Right lobe of liver (tissue), 6 donors: ENCODE measurements around the gene ONECUT2. TPM values are rescaled to one million over a fixed set of nuclear protein-coding genes. Genes with fewer than 3 reads are reported as not detected.

ENCODE experiments used
- ATAC-seq, 4 donors: fragments of 200-7000 bp; cut with Tn5 transposase; one replicate each; pipeline ENCODE4 v1.9.1; 2020; ENCODE audit warnings: mild to moderate bottlenecking in 4 of 4, moderate library complexity in 4 of 4
- DNase-seq, 3 donors: peaks; one replicate each; pipeline ENCODE4 v3.0.0-alpha.2; 2020
- H3K27ac ChIP-seq, 3 donors: fragments of 200-600 bp; one replicate each; pipeline ENCODE4 v1.8.0; 2022
- H3K27me3 ChIP-seq, 2 donors: fragments of 200-600 bp; one replicate each; pipeline ENCODE4 v1.8.0; 2022
- H3K36me3 ChIP-seq, 4 donors: fragments of 200-600 bp; sonication (generic) in 1 of 4; one replicate each; pipeline versions ENCODE4 v1.5.1 to v1.8.0; 2017 to 2022; ENCODE audit warnings: control low read depth in 1 of 4
- H3K4me1 ChIP-seq, 4 donors: fragments of 200-600 bp; sonication (generic) in 1 of 4; one replicate each; pipeline versions ENCODE4 v1.5.1 to v1.8.0; 2017 to 2022; ENCODE audit warnings: control low read depth in 1 of 4
- H3K4me3 ChIP-seq, 3 donors: fragments of 200-600 bp; one replicate each; pipeline ENCODE4 v1.8.0; 2022
- H3K9me3 ChIP-seq, 4 donors: fragments of 200-600 bp; sonication (generic) in 1 of 4; one replicate each; pipeline versions ENCODE4 v1.5.1 to v1.8.0; 2017 to 2022; ENCODE audit warnings: control low read depth in 1 of 4
- POLR2A ChIP-seq: fragments of 450-650 bp; IDR thresholded peaks from one replicate; pipeline ENCODE4 v1.6.1; 2017; ENCODE audit warnings: antibody characterized with exemption, mild to moderate bottlenecking
- WGBS: methylation state at CpG from one replicate; pipeline ENCODE4 v1.1.6; 2018; ENCODE audit warnings: low coverage, low lambda C conversion rate; ENCODE audit not compliant: insufficient coverage; ENCODE audit errors: missing lambda C conversion rate; 5-methylcytosine and 5-hydroxymethylcytosine counted together
- intact Hi-C, 2 donors: fragments of 100-400 bp; cut with DNase I; formaldehyde crosslinking; loops; one replicate each; pipeline versions ENCODE4 v1.11.2 to v1.14.1; 2022
- total RNA-seq, 6 experiments: library from RNA; depleted of rRNA in 2 of 6; stranded (reverse); fragments of >200 nt in 2 of 6; fragmentation: NEBNext Ultra II Directional in 3 of 6; extraction: Animal tissue kit (Norgen Biotek cat#: 25700) in 3 of 6; gene quantifications; one replicate each; pipeline versions ENCODE4 v1.1.0 to v1.2.4, GENCODE V29; 2016 to 2023
- TF ChIP-seq, protein P1 (sequence below), 4 donors: fragments of 200-600 bp in 3 of 4; fragments of 450-650 bp in 1 of 4; IDR thresholded peaks; one replicate each; pipeline versions ENCODE4 v1.5.1 to v1.8.0; 2016 to 2022; ENCODE audit warnings: antibody characterized with exemption in 4 of 4, mild to moderate bottlenecking in 2 of 4
- donor health status: DM: no; HTN: yes; CAD: no.
- donor health status: DM: no; HTN: no; CAD: no.
- donor health status: DM: no; HTN: no; CAD: no.
- donor health status: DM: no; HTN: yes; CAD: no.
- donor health status: DM: no; HTN: yes; CAD: no.

The ONECUT2 gene
- total RNA-seq, 6 experiments from 2014 or later: 7.7 to 25.8 (median 14.2) TPM

DNA sequence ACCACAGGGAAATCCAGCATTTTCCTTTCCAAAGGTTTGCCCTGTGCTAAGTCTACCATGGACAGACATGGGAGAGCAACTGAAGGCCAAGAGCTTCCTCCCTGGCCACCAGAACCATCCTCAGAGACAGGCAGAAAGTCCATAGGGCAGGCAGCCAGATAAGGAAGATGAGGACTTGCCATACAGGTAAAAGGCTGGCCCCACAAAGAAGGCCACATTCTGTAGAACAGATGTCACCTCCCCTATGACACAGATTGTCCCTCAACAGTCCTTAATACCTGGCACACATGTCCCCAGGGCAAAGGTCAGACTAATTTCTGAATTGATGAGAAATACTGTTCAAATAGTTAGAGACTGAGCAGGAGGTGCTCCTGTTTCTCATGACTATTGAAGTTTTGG, 99.3 kb downstream of the ONECUT2 start:
- TF ChIP-seq POLR2A: no peak
- TF ChIP-seq, protein P1, sequence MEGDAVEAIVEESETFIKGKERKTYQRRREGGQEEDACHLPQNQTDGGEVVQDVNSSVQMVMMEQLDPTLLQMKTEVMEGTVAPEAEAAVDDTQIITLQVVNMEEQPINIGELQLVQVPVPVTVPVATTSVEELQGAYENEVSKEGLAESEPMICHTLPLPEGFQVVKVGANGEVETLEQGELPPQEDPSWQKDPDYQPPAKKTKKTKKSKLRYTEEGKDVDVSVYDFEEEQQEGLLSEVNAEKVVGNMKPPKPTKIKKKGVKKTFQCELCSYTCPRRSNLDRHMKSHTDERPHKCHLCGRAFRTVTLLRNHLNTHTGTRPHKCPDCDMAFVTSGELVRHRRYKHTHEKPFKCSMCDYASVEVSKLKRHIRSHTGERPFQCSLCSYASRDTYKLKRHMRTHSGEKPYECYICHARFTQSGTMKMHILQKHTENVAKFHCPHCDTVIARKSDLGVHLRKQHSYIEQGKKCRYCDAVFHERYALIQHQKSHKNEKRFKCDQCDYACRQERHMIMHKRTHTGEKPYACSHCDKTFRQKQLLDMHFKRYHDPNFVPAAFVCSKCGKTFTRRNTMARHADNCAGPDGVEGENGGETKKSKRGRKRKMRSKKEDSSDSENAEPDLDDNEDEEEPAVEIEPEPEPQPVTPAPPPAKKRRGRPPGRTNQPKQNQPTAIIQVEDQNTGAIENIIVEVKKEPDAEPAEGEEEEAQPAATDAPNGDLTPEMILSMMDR (IDR thresholded peaks at IDR 0.05): no peak
- peak overlapping the region in 1 of 3 donors; percentile 60 for H3K27ac ChIP-seq
- no peaks in the 10 kb centered on the region for H3K9me3 ChIP-seq
- ATAC-seq (peak; percentile 9 to 67 (median 39)), DNase-seq (no peak)
- H3K27me3 ChIP-seq: no peaks in the 10 kb centered on the region
- no peak overlapping the region for H3K4me3 ChIP-seq
- H3K4me1 ChIP-seq: peaks cover 0 to 37% (median 10%) of the 10 kb centered on the region in 4 donors
- H3K36me3 ChIP-seq: no peaks in the 10 kb centered on the region
- intact Hi-C loops: no loop called here

DNA sequence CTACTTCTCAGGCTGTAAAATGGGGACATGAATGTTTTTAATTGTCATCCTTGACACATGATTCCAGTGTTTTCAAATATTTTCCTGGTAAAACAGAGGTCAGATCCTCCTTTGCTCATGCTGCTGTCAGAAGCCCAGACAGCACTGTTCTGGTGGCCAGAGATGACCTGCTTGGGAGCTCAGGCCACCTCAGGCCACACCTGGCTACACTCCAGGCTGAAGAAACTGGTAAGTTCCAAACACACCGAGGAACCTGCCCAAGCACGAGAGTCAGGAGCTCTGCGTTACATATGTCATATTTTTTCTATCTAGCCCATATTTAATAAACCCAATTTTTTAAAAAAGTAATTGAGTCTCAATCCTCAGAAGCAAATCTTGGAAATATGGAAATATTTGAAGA, 103.4 kb downstream of the ONECUT2 start:
- ATAC-seq (peak in 1 of 4 donors; percentile 62), DNase-seq (peak in 1 of 3 donors; percentile 62)
- H3K36me3 ChIP-seq: no peaks in the 10 kb centered on the region
- no peak for TF ChIP-seq POLR2A
- TF ChIP-seq, protein P1 (IDR thresholded peaks at IDR 0.05): no peak
- peaks cover 0 to 30% (median 6%) of the 10 kb centered on the region in 4 donors for H3K4me1 ChIP-seq
- intact Hi-C loops: no loop called here
- no peak overlapping the region for H3K4me3 ChIP-seq
- 33% methylated on average over 3 of the region's 3 CpGs for WGBS
- H3K9me3 ChIP-seq: no peaks in the 10 kb centered on the region
- no peak overlapping the region for H3K27ac ChIP-seq
- H3K27me3 ChIP-seq: no peaks in the 10 kb centered on the region

DNA sequence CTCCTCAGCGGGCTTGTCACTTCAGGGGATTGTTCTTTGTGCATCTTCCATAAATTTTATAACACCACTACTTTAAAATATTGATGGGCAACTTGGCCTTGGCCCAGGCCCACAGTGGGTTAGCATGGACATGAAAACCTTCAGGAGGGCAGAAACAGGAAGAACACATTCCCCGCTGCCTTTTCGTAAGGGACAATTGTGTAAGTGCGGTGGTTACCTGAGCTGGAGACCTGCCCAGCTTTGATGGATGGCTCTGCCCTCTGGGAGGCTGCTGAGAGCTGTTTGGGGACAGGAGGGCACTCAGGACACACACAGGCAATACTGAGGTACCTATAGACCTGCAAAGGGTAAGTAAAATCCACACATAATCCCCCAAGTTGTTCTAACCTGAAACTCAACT, 104.5 kb downstream of the ONECUT2 start:
- DNase-seq (peak; percentile 55 to 78 (median 74)), ATAC-seq (peak; percentile 79 to 92 (median 90))
- no peaks in the 10 kb centered on the region for H3K36me3 ChIP-seq
- peaks cover 0 to 19% (median under 1%) of the 10 kb centered on the region in 4 donors for H3K4me1 ChIP-seq
- 45% methylated on average over 3 of the region's 4 CpGs for WGBS
- no peak overlapping the region for H3K27ac ChIP-seq
- H3K27me3 ChIP-seq: no peaks in the 10 kb centered on the region
- H3K9me3 ChIP-seq: no peaks in the 10 kb centered on the region
- TF ChIP-seq, protein P1 (IDR thresholded peaks at IDR 0.05): no peak
- intact Hi-C loops: no loop called here
- no peak overlapping the region for H3K4me3 ChIP-seq

Other genes starting within 250 kb of the ONECUT2 start
- under 1 TPM in 5 of 6 experiments, not detected in 1; 0.02 to 0.15 (median 0.07) TPM for gene ST8SIA3, start 82.8 kb upstream of the ONECUT2 start, total RNA-seq
- 10 to 100 TPM; 30.1 to 73.9 (median 38.7) TPM for gene FECH, start 151.3 kb downstream of the ONECUT2 start, total RNA-seq
- gene NARS1, start 186.5 kb downstream of the ONECUT2 start, total RNA-seq: 10 to 100 TPM; 38.5 to 99.2 (median 41.1) TPM